WTC11 (cell line): ENCODE measurements around the gene NEK5. TPM values are rescaled to one million over a fixed set of nuclear protein-coding genes. Genes with fewer than 3 reads are reported as not detected.

Source experiments
- ATAC-seq: fragments of 200-7000 bp; cut with Tn5 transposase; 2 replicates; pipeline ENCODE4 v1.10.0; 2021; ENCODE audit warnings: mild to moderate bottlenecking, moderate library complexity
- CTCF ChIA-PET: fragments of 300-600 bp; sonication (Branson Sonifier 250); formaldehyde crosslinking; loops from one replicate; lab custom pipeline; 2021; ENCODE audit warnings: antibody characterized with exemption; lab: Charles Lee
- POLR2A ChIA-PET: fragments of 350-600 bp; sonication (Branson Sonifier 250); formaldehyde crosslinking; loops from one replicate; lab custom pipeline; 2021; ENCODE audit warnings: antibody characterized with exemption; lab: Charles Lee
- DNase-seq: peaks from one replicate; pipeline ENCODE4 v3.0.0; 2021; ENCODE audit warnings: low spot score
- H3K27ac Mint-ChIP-seq: 2 replicates; pipeline ENCODE4 v1.8.0; 2021; ENCODE audit warnings: mixed read lengths
- H3K27me3 Mint-ChIP-seq: 2 replicates; pipeline ENCODE4 v1.8.0; 2021; ENCODE audit warnings: low read depth, mild to moderate bottlenecking, moderate library complexity, mixed read lengths
- H3K36me3 Mint-ChIP-seq: 2 replicates; pipeline ENCODE4 v1.8.0; 2021; ENCODE audit warnings: mixed read lengths
- H3K4me1 Mint-ChIP-seq: 2 replicates; pipeline ENCODE4 v1.8.0; 2022; ENCODE audit warnings: mixed read lengths
- H3K4me3 Mint-ChIP-seq: 2 replicates; pipeline ENCODE4 v1.8.0; 2021; ENCODE audit warnings: mild to moderate bottlenecking, moderate library complexity, mixed read lengths
- H3K9me3 Mint-ChIP-seq: 2 replicates; pipeline ENCODE4 v1.8.0; 2021; ENCODE audit warnings: mixed read lengths
- ELF4 ChIP-seq: sonication (generic); formaldehyde crosslinking; IDR thresholded peaks from 2 replicates; pipeline ENCODE4 v1.8.1; 2022; ENCODE audit warnings: low read depth, mild to moderate bottlenecking, moderate library complexity, missing genetic modification reagents
- FOXJ3 ChIP-seq: sonication (generic); formaldehyde crosslinking; IDR thresholded peaks from 2 replicates; pipeline ENCODE4 v1.9.0; 2021; ENCODE audit warnings: missing genetic modification reagents, mild to moderate bottlenecking, borderline replicate concordance
- FOXK1 ChIP-seq: sonication (generic); formaldehyde crosslinking; IDR thresholded peaks from 2 replicates; pipeline ENCODE4 v1.8.0; 2022; ENCODE audit warnings: mild to moderate bottlenecking, moderate library complexity, missing genetic modification reagents
- GRHL2 ChIP-seq: fragments of 250-450 bp; sonication (Bioruptor Pico); IDR thresholded peaks from 2 replicates; pipeline ENCODE4 v1.8.0; 2022; ENCODE audit warnings: mild to moderate bottlenecking, moderate library complexity; ENCODE audit not compliant: insufficient replicate concordance, severe bottlenecking
- JUN ChIP-seq: sonication (generic); formaldehyde crosslinking; IDR thresholded peaks from 2 replicates; pipeline ENCODE4 v1.8.0; 2023; ENCODE audit warnings: mild to moderate bottlenecking, missing genetic modification reagents
- NR1H2 ChIP-seq: sonication (generic); formaldehyde crosslinking; IDR thresholded peaks from 2 replicates; pipeline ENCODE4 v1.9.0; 2021; ENCODE audit warnings: mild to moderate bottlenecking, moderate library complexity, missing genetic modification reagents
- RELA ChIP-seq: sonication (generic); formaldehyde crosslinking; IDR thresholded peaks from 2 replicates; pipeline ENCODE4 v1.8.1; 2022; ENCODE audit warnings: missing genetic modification reagents, mild to moderate bottlenecking, borderline replicate concordance
- SMAD4 ChIP-seq: sonication (generic); formaldehyde crosslinking; IDR thresholded peaks from 2 replicates; pipeline ENCODE4 v1.8.0; 2022; ENCODE audit warnings: mild to moderate bottlenecking, missing genetic modification reagents
- ZNF121 ChIP-seq: sonication (generic); formaldehyde crosslinking; IDR thresholded peaks from 2 replicates; pipeline ENCODE4 v1.8.0; 2023; ENCODE audit warnings: missing genetic modification reagents
- total RNA-seq: library from RNA; stranded (reverse); gene quantifications from 3 replicates; pipeline ENCODE4 v1.2.3, GENCODE V29; 2021
- TF ChIP-seq, protein P1 (sequence below): fragments of 250-450 bp; sonication (Bioruptor Pico); conservative IDR thresholded peaks from 2 replicates; pipeline ENCODE4 v1.9.0; 2021; ENCODE audit warnings: mild to moderate bottlenecking
- TF ChIP-seq, protein P2 (sequence below): fragments of 250-450 bp; sonication (Bioruptor Pico); IDR thresholded peaks from 2 replicates; pipeline ENCODE4 v2.1.2; 2022; ENCODE audit warnings: mild to moderate bottlenecking, moderate library complexity
- TF ChIP-seq, protein P3 (sequence below): sonication (generic); formaldehyde crosslinking; IDR thresholded peaks from 2 replicates; pipeline ENCODE4 v1.8.1; 2022; ENCODE audit warnings: low read depth, mild to moderate bottlenecking, moderate library complexity, missing genetic modification reagents, borderline replicate concordance
- TF ChIP-seq, protein P4 (sequence below): sonication (generic); formaldehyde crosslinking; IDR thresholded peaks from 2 replicates; pipeline ENCODE4 v1.8.0; 2023; ENCODE audit warnings: mild to moderate bottlenecking, missing genetic modification reagents
- TF ChIP-seq, protein P5 (sequence below): sonication (generic); formaldehyde crosslinking; IDR thresholded peaks from 2 replicates; pipeline ENCODE4 v1.8.1; 2023; ENCODE audit warnings: mild to moderate bottlenecking, missing genetic modification reagents, moderate library complexity

The NEK5 gene
- total RNA-seq, 1 experiment from 2014 or later: 0.55 TPM

DNA sequence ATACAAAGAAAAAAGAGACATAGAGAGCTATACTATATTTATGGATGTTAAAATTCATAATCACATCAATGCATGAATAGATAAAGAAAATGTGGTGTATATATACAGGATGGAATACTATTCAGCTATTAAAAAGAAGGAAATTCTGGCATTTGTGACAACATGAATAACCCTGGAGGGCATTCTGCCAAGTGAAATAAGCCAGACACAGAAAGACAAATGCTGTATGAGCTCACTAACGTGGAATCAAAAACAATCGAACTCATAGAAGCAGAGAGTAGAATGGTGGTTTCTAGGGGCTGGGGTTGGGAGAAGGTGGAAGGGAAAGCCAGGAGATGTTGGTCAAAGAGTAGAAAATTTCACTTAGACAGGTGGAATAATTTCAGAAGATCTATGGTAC, 80.4 kb downstream of the NEK5 start (continued):
- TF ChIP-seq, protein P1, sequence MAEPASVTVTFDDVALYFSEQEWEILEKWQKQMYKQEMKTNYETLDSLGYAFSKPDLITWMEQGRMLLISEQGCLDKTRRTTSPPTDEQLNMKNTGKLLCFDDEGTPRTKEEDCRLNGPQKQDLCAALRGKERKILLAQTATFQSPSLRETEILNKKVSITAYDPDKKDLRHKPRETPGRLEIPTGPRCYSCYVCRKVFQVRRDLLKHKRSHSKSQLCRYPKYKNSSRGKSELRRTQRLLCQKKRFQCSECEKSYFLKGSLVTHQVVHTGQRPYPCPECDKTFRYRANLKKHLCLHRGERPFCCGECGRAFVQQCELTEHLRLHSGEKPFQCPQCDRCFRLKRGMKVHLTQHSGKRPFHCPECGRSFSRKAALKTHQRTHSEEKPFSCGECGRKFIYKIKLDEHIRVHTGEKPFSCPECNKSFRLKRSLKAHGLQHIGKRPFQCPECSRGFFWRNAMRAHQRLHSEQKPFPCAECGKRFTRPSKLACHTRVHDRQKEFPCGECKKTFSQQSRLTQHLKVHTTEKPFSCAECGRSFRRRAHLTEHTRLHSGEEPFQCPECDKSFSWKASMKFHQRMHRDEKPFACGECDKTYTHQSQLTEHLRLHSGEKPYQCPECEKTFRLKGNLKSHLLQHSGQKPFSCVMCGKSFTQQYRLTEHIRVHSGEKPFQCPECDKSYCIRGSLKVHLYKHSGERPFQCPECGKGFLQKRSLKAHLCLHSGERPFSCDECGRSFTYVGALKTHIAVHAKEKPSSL (CRISPR knock-in tag): no peak
- no peak for TF ChIP-seq JUN

DNA sequence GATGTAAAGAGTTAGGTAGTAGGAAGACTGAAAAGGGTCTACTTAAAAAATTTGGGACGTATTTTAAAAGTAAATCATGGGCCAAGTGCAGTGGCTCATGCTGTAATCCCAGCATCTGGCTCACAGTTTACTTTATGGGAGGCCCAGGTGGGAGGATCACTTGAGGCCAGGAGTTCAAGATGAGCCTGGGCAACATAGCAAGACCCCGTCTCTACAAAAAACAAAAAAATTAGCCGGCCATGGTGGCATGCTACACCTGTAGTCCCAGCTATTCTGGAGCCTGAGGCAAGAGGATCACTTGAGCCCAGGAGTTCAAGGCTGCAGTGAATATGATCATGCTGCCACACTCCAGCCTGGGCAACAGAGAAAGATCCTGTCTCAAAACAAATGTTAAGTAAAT, 81.4 kb downstream of the NEK5 start:
- H3K36me3 Mint-ChIP-seq: no peaks in the 10 kb centered on the region
- no peak overlapping the region for H3K4me3 Mint-ChIP-seq
- H3K27me3 Mint-ChIP-seq: no peaks in the 10 kb centered on the region
- H3K9me3 Mint-ChIP-seq: peaks cover 13% of the 10 kb centered on the region
- CTCF ChIA-PET: no interaction called here
- H3K4me1 Mint-ChIP-seq: peaks cover 15% of the 10 kb centered on the region
- DNase-seq: no peak
- H3K27ac Mint-ChIP-seq: no peak overlapping the region
- POLR2A ChIA-PET: no interaction called here
- TF ChIP-seq ZNF121: peak; percentile 51; the same call in 1 of the 2 replicates
- no peak for TF ChIP-seq SMAD4 (CRISPR knock-in tag)
- no peak for ATAC-seq

DNA sequence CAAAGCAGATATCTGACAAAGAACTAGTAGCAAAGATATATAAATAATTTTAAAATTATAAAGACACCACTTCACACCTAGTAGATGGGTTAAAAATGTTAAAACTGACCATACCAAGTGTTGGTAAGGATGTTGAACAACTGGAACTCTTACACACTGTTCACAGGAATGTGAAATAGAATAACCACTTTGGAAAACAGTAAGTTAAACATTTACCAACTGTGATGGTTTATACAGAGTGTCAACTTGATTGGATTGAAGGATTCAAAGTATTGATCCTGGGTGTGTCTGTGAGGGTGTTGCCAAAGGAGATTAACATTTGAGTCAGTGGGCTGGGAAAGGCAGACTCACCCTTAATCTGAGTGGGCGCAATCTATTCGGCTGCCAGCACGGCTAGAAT, 85.2 kb downstream of the NEK5 start:
- H3K4me3 Mint-ChIP-seq: no peak overlapping the region
- peaks cover 3% of the 10 kb centered on the region; the same call in 1 of the 2 replicates for H3K4me1 Mint-ChIP-seq
- TF ChIP-seq JUN: no peak
- TF ChIP-seq, protein P2, sequence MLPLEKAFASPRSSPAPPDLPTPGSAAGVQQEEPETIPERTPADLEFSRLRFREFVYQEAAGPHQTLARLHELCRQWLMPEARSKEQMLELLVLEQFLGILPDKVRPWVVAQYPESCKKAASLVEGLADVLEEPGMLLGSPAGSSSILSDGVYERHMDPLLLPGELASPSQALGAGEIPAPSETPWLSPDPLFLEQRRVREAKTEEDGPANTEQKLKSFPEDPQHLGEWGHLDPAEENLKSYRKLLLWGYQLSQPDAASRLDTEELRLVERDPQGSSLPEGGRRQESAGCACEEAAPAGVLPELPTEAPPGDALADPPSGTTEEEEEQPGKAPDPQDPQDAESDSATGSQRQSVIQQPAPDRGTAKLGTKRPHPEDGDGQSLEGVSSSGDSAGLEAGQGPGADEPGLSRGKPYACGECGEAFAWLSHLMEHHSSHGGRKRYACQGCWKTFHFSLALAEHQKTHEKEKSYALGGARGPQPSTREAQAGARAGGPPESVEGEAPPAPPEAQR (CRISPR knock-in tag): no peak
- no peak for TF ChIP-seq RELA (CRISPR knock-in tag)
- ATAC-seq: no peak
- no peak overlapping the region for H3K27ac Mint-ChIP-seq
- H3K9me3 Mint-ChIP-seq: peaks cover 6% of the 10 kb centered on the region
- H3K27me3 Mint-ChIP-seq: no peaks in the 10 kb centered on the region
- ChIA-PET POLR2A (no interaction called here), CTCF (no interaction called here)
- no peak for DNase-seq
- no peaks in the 10 kb centered on the region for H3K36me3 Mint-ChIP-seq

DNA sequence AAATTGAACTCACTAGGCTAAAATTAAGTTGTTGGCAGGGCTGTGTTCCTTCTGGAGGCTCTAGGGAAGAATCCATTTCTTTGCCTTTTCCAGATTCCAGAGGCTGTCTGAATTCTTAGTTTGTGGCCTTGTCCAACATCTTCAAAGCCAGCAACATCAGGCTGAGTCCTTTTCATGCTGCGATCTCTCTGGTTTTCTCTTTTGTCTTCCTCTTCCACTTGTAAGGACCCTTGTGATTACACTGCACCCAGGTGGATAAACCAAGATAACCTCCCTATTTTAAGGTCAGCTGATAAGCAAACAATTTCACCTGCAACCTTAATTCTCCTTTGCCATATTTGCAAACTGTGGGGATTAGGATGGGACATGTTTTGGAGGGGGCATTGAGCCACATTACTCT, 92.8 kb downstream of the NEK5 start:
- no peak for TF ChIP-seq FOXJ3 (CRISPR knock-in tag)
- TF ChIP-seq ELF4 (CRISPR knock-in tag): no peak
- TF ChIP-seq, protein P3, sequence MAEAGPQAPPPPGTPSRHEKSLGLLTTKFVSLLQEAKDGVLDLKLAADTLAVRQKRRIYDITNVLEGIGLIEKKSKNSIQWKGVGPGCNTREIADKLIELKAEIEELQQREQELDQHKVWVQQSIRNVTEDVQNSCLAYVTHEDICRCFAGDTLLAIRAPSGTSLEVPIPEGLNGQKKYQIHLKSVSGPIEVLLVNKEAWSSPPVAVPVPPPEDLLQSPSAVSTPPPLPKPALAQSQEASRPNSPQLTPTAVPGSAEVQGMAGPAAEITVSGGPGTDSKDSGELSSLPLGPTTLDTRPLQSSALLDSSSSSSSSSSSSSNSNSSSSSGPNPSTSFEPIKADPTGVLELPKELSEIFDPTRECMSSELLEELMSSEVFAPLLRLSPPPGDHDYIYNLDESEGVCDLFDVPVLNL (CRISPR knock-in tag): no peak
- TF ChIP-seq, protein P1 (CRISPR knock-in tag): no peak
- no peak for TF ChIP-seq NR1H2
- TF ChIP-seq, protein P4, sequence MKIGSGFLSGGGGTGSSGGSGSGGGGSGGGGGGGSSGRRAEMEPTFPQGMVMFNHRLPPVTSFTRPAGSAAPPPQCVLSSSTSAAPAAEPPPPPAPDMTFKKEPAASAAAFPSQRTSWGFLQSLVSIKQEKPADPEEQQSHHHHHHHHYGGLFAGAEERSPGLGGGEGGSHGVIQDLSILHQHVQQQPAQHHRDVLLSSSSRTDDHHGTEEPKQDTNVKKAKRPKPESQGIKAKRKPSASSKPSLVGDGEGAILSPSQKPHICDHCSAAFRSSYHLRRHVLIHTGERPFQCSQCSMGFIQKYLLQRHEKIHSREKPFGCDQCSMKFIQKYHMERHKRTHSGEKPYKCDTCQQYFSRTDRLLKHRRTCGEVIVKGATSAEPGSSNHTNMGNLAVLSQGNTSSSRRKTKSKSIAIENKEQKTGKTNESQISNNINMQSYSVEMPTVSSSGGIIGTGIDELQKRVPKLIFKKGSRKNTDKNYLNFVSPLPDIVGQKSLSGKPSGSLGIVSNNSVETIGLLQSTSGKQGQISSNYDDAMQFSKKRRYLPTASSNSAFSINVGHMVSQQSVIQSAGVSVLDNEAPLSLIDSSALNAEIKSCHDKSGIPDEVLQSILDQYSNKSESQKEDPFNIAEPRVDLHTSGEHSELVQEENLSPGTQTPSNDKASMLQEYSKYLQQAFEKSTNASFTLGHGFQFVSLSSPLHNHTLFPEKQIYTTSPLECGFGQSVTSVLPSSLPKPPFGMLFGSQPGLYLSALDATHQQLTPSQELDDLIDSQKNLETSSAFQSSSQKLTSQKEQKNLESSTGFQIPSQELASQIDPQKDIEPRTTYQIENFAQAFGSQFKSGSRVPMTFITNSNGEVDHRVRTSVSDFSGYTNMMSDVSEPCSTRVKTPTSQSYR (CRISPR knock-in tag): no peak
- no peak for TF ChIP-seq FOXK1 (CRISPR knock-in tag)
- TF ChIP-seq GRHL2 (CRISPR knock-in tag): no peak
- TF ChIP-seq, protein P5, sequence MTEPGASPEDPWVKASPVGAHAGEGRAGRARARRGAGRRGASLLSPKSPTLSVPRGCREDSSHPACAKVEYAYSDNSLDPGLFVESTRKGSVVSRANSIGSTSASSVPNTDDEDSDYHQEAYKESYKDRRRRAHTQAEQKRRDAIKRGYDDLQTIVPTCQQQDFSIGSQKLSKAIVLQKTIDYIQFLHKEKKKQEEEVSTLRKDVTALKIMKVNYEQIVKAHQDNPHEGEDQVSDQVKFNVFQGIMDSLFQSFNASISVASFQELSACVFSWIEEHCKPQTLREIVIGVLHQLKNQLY (CRISPR knock-in tag): no peak
- Mint-ChIP-seq H3K27ac (no peak overlapping the region), H3K4me3 (no peak overlapping the region), H3K27me3 (no peaks in the 10 kb centered on the region), H3K9me3 (no peaks in the 10 kb centered on the region), H3K36me3 (peaks cover under 1% of the 10 kb centered on the region), H3K4me1 (peaks cover 10% of the 10 kb centered on the region)
- CTCF ChIA-PET: no interaction called here
- DNase-seq (no peak), ATAC-seq (no peak)
- POLR2A ChIA-PET: no interaction called here
